Myocyte (in vitro differentiated cells): Measurements from ENCODE around the gene ADAMTS7. TPM values are rescaled to one million over a fixed set of nuclear protein-coding genes. Genes with fewer than 3 reads are reported as not detected.
A peak's percentile ranks its signal among the peaks of the same experiment; 100 is the strongest.
"Not testable (repeated sequence)": the region's sequence is repeated elsewhere in the genome, so short reads cannot be mapped to it uniquely, and the experiment has no call there.

Experiments
- DNase-seq: peaks from one replicate; pipeline ENCODE4 v3.0.0-alpha.2; 2012; ENCODE audit warnings: low read depth
- polyA plus RNA-seq: library from polyadenylated mRNA; unstranded; fragments of >200 nt; gene quantifications from one replicate; pipeline ENCODE4 v1.2.1, GENCODE V29; 2012; ENCODE audit warnings: missing spikeins
- total RNA-seq: library from RNA; depleted of rRNA; stranded (reverse); fragments of >200 nt; gene quantifications from 2 replicates; pipeline ENCODE4 v1.2.3, GENCODE V29; 2014

The ADAMTS7 gene, protein sequence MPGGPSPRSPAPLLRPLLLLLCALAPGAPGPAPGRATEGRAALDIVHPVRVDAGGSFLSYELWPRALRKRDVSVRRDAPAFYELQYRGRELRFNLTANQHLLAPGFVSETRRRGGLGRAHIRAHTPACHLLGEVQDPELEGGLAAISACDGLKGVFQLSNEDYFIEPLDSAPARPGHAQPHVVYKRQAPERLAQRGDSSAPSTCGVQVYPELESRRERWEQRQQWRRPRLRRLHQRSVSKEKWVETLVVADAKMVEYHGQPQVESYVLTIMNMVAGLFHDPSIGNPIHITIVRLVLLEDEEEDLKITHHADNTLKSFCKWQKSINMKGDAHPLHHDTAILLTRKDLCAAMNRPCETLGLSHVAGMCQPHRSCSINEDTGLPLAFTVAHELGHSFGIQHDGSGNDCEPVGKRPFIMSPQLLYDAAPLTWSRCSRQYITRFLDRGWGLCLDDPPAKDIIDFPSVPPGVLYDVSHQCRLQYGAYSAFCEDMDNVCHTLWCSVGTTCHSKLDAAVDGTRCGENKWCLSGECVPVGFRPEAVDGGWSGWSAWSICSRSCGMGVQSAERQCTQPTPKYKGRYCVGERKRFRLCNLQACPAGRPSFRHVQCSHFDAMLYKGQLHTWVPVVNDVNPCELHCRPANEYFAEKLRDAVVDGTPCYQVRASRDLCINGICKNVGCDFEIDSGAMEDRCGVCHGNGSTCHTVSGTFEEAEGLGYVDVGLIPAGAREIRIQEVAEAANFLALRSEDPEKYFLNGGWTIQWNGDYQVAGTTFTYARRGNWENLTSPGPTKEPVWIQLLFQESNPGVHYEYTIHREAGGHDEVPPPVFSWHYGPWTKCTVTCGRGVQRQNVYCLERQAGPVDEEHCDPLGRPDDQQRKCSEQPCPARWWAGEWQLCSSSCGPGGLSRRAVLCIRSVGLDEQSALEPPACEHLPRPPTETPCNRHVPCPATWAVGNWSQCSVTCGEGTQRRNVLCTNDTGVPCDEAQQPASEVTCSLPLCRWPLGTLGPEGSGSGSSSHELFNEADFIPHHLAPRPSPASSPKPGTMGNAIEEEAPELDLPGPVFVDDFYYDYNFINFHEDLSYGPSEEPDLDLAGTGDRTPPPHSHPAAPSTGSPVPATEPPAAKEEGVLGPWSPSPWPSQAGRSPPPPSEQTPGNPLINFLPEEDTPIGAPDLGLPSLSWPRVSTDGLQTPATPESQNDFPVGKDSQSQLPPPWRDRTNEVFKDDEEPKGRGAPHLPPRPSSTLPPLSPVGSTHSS (N-terminal part only)
- total RNA-seq, result 31.9 and 36.4 TPM in 2 replicates
- 59.6 TPM for polyA plus RNA-seq

DNA sequence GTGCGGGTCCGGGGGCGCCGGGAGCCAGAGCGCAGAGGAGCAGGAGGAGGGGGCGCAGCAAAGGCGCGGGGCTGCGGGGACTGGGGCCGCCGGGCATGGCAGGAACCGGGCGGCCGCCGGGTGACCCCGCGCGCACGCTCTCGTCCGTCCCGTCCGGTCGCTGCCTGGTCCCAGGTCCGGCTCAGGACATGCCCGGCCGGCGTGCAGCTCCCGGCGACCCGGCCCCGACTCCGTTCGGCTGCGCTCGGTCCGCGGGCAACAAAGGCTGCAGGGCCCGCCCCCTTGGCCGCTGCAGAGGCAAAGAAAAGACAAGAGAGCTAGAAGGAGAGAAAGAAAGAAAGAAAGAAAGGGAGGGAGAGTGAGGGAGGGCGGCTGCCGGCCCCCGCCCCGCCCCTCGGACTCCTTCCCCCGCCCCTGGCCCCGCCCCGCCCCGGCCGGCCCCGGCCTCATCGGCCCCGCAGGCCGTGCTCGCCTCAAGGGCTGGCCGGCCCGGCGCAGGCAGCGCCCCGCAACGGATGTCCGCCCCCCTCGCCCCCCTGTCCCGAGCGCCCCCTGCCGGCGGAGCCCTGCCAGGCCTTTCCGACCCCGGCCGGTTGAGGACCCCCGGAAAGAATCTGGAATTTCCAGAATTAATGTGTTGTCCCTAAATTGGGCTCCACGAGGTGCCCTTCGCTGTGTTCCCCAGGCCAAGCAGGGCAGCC lies at the start of gene ADAMTS7:
TSS of gene ADAMTS7 (minus strand) at position 341 of the 701 bp plus-strand sequence. CDS start at position 97, 244 bp downstream.
- DNase-seq, result peak; percentile 84

DNA sequence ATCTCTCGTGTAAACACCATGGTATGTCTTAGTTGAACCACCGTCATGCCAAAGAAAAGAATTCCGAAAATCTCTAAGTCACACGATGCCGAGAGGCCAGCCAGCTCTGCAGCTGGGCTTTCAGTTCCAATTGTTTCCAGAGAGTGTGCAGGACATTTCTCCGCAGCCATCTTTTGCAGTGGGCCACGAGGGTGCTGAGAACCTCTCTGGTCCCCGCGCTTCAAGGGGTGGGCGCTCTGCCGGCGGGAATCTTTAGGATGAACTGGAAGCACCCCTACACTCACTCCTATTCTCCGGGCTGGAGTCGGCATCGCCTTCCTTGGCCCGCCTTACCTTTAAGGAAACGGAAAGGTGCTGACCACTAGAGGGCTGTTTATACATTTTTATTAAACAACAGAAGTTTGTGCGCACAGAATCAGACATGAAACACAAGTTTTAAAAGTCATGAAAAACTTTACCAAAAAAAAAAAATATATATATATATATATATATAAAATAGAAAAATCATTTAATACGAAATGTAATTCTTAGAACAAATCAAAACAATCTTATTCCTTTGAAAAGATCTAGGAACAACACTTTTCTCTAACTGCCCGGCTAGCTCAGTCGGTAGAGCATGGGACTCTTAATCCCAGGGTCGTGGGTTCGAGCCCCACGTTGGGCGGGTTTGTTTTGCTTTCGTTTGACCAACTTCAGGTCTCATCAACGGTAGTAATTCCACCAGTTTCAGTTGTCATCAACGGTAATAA lies 48.9 kb upstream of the ADAMTS7 start:
- peak; percentile 81 for DNase-seq

DNA sequence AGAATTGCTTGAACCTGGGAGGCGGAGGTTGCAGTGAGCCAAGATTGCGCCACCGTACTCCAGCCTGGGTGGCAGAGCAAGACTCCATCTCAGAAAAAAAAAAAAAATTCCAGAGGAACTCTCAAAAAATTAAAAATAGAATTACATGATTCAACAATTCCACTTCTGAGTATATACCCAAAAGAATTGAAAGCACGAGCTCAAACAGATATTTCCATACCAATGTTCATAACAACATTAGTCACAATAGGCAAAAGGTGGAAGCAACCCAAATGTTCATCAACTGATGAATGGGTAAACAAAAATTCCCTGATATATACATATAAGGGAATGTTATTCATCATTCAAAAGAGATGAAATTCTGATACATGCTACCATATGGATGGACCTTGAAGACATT lies 44.5 kb upstream of the ADAMTS7 start:
- DNase-seq, result no peak

DNA sequence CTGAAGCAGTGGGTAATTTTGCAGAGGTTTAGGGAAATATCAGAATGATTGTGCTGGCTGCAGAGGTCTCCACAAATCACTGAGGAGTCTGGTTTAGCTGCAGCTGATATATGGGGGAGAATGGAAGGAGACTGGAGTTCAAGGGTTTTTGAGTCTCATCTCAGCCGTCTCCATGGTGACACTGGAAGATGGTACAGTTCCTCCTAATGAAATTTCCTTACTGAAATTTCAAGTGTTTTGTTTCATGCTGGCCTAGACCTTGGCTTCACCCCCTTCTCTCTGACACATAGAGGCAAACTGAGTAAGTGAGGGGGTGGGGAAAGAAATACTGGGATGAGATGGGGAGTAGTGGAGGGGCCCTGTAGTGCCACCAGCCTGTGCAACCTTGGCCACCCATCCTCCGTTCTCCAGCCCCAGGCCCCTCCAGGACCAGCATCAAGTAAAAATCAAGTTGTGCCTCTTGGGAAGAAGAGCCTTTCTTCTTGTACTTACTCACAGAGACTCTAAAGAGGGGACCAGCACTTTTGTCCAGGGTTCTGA lies 43.6 kb upstream of the ADAMTS7 start:
- no peak for DNase-seq

DNA sequence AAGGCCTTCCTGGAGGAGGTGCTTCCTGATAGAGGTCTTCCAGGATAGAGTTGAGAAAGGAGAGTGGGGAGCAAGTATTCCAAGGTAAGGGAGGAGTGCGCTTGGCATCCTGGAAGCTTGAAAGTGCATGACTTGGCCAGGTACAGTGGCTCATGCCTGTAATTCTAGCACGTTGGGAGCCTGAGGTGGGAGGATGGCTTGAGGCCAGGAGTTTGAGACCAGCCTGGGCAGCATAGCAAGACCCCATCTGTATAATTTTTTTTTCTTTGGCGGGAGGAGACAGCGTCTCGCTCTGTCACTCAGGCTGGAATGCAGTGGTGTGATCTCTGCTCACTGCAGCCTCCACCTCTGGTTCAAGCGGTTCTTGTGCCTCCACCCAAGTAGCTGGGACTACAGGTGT lies 42.2 kb upstream of the ADAMTS7 start:
- no peak for DNase-seq

DNA sequence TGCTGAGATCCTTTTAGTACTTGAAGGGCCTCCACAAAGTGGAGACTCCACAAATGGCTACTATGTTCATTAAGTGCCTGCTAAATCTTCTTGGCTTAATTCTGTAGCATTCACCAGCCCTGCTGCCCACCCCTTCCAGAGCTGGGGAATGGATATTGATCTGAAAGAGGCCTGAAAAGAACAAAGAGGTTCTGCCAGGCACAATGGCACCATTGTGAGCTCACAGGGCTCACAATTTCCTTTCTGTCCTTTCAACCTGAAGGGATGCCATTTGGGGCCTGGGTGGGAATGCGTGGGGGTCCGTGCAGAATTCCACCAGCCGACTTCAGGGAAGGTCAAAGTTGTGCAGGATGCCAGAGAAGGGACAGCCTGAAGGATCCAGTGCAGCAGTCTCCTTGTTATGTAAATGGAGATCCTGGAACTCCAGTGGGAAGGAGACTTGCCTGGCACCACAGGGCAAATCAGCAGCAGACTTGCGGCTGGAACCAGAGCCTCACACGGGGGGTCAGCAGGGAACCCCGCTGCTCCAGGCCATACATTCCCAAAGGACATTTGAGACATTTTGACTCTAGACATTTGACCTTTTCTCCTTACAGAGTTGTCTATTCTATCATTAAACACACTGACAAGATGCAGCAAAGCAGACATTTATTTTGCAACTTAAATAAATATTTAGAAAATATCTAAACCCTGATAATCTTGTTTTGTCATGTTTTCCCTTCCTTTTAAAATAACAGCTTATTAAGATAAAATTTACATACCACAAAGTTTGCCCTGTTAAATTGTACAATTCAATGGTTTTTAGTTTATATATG lies 39.9 kb upstream of the ADAMTS7 start:
- no peak for DNase-seq

DNA sequence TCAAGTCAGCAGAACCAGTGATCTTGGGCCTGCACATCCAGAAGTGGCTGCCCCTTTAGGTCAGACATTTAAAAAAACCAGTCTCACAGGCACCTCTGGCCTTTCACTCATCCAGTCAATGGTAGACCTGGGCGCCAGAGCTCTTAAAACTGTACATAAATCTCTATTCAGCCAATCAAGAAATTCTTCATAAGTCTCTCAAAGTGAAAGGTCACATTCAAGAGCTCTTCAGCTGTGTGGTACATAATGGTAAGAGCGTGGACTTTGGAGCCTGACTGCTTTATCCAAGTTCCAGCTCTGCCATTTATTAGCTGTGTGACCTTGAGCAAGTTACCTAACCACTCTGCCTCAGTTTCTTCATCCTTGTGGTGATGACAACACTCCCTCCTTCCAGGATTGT lies 39.1 kb upstream of the ADAMTS7 start:
- DNase-seq, result no peak

DNA sequence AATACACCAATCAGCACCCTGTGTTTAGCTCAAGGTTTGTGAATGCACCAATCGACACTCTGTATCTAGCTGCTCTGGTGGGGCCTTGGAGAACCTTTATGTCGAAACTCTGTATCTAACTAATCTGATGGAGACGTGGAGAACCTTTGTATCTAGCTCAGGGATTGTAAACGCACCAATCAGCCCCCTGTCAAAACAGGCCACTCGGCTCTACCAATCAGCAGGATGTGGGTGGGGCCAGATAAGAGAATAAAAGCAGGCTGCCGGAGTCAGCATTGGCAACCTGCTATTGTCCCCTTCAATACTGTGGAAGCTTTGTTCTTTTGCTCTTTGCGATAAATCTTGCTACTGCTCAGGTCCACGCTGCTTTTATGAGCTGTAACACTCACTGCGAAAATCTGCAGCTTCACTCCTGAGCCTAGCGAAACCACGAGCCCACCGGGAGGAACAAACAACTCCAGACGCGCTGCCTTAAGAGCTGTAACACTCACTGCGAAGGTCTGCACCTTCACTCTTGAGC lies 36.2 kb upstream of the ADAMTS7 start:
- not testable (repeated sequence) for DNase-seq

DNA sequence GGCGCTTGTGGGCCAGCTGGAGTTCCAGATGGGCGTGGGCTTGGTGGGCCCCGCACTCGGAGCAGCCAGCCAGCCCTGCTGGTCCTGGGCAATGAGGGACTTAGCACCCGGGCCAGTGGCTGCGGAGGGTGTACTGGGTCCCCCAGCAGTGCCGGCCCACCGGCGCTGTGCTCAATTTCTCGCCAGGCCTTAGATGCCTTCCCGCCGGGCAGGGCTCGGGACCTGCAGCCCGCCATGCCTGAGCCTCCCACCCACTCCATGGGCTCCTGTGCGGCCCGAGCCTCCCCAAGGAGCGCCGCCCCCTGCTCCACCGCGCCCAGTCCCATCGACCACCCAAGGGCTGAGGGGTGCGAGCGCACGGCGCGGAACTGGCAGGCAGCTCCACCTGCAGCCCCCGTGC lies 35.6 kb upstream of the ADAMTS7 start:
- not testable (repeated sequence) for DNase-seq

DNA sequence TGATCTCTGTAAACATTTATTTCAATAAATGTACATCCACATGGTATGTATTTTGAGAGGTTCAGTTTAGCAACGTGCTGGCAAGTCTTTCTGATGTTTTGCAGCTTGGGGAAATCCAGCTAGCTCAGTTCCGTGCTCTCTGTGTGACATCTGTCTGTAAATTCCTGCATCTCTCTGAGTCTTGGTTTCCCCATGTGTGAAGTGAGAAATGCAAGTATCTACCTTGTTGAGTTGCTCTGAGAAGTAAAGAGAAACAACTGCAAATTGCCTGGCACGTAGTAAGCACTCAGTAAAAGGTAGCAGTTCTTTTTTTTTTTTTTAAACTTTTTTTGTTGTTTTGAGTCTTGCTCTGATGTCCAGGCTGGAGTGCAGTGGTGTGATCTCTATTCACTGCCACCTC lies 31.3 kb upstream of the ADAMTS7 start:
- DNase-seq, result no peak

DNA sequence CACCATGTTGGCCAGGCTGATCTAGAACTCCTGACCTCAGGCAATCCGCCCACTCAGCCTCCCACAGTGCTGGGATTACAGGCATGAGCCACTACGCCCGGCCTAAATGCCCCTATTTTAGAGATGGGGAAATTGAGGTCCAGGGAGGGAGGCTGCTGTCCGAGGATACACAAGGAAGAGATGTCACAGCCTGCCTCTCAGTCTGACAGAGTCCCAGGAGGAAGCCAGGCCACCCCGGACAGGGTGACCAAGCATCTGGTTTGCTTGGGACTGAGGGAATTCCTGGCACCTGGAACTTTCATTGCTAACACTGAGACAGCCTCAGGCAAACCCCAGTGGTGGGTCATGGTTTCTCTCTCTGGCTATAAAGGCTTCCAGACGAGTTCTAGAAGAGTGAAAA lies 30.6 kb upstream of the ADAMTS7 start:
- DNase-seq, result no peak

DNA sequence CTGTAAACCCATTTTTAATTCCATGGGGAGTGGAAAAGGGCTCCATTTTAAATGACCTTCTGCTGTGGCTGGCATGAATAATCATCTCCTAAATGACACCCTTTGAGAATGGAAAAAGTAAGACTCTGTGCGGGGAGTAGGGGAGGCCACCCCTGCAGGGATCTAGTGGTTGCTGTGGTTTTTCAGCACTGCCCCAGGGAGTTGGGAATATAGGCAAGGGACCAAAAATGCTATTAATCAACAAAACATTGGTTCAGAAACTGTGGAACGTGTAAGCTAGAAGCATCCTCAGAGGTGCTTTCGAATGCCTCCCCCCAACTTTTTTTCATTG lies 30.1 kb upstream of the ADAMTS7 start:
- no peak for DNase-seq

DNA sequence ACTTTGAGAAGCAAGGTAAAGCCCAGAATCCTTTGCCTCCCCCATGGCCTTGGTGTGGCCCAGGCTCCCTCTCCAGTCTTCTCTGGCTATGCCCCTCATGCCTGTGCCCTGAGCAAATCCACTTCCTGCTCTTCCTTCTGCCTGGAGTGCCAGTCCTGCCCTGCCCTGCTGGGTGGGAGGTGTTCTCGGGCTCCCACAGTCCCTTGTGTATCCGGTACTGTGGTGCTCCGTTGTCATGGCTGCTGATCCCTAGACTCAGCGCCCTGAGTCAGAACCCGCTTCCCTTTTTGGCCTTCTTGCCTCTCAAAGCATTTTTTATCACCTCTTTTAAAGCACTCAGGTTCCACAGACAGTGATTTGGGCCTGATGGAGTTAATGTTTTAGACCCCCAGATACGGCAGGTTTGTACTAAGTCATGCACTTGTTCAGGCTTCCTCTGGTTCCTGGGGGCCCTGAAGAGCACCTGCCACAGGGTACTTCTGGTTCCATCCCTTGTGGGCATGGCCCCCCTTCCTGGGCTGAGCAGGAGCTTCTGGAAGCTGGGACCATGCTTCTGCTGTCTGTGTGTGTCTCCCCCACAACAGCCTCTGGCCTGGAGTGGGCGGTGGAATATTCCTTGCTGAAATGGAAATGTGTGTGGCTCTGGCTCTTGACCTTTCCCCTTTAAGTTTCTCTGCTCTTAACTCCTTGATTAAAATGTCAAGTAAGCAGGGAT lies 29.6 kb upstream of the ADAMTS7 start:
- peak; percentile 61 for DNase-seq

DNA sequence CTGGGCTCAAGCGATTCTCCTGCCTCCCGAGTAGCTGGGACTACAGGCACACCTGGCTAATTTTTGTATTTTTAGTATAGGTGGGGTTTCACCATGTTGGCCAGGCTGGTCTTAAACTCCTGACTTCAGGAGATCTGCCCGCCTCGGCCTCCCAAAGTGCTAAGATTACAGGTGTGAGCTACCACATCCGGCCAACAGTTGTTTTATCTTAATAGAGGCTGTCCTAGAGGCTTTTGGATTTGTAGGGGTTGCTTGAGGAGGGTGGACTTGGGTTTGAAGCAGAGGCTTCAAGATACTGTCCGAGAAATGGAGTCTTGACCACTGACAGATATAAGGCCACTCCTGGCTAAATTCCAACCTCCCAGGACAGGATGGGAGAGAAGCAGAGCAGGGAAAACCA lies 27.9 kb upstream of the ADAMTS7 start:
- DNase-seq, result not testable (repeated sequence)

DNA sequence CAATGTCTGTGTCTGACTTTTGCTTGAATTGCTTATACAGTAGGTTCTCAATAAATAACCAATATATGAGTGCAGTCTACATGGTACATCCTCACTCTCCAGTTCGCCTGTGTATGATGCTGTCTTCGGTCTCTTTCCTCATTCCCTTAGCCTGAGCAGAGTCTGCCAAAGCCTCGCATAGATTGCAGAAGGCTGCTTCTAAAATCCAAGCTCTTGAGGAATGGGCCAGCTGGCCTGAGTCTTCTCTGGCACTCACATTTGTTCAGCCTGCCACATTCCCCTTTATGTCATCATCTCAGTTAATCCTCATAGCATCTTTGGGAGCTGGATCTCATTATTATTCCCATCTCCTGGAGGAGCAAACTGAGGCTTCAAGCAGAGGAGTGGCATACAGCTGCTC lies 27.2 kb upstream of the ADAMTS7 start:
- peak; percentile 65 for DNase-seq

DNA sequence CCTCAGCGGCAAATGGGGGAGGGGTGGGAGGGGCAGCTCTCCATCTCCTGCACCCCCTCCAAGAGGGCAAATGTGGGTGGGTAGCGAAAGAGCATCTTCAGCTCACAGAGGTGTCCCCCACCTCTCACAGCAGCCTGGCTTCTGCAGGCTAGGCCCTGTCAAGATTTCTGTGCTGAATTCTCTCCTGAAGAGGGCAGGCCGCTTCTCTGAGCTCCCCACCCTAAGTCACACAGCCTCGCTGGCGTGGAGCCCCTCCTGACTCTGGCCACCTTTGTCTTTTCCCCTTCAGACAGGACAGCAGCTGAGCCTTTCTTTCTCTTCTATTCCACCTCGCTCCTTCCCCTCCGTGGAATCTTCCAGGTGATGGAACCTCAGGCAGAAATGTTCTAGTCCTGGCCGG lies 26.3 kb upstream of the ADAMTS7 start:
- no peak for DNase-seq

DNA sequence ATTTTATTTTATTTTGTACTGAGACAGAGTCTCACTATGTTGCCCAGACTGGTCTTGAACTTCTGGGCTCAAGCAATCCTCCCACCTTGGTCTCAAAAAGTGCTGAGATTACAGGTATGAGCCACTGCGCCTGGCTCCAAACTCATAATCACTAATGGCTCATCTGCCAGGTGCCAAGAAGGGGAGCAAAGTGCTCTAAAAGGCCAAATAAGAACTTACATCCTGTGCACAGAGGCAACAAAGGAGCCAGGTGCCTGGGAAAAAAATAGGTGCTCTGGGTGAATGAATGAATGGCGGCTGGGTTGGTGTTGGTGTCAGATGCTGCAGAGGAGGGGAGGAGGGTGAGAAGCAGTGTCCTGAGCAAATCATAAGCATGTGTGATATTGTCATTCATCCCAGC lies 25.9 kb upstream of the ADAMTS7 start:
- DNase-seq, result no peak

DNA sequence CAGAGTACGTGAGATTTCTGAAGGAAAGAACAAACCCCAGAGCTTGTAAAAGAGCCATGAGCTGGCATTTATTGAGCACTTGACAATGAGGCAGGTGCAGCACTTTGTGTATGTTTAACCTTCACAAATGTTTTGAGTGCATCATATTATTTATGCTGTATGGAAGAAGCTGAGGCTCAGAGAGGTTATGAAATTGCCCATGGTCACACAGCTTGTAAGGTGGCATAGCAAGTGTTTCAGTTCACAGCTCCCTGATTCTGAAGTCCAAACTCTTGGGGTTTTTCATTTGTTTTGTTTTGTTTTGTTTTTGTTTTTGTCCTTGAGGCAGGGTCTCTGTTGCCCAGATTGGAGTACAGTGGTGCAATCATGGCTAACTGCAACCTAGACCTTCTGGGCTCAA lies 25.1 kb upstream of the ADAMTS7 start:
- no peak for DNase-seq
